Gastroesophageal sphincter (tissue), 4 donors: ENCODE measurements around the gene HARBI1. TPM values are rescaled to one million over a fixed set of nuclear protein-coding genes. Genes with fewer than 3 reads are reported as not detected.

ENCODE experiments used
- ATAC-seq: fragments of 150-250 bp; one replicate; pipeline ENCODE4 v1.9.1; 2016; ENCODE audit warnings: mild to moderate bottlenecking, moderate library complexity
- H3K27ac ChIP-seq, 4 donors: fragments of 200-600 bp; sonication (generic) in 3 of 4; 1 replicate in 3 of 4; 2 replicates in 1 of 4; pipeline ENCODE4 v1.5.1; 2016 to 2019
- H3K27me3 ChIP-seq: fragments of 200-600 bp; sonication (generic); one replicate; pipeline ENCODE4 v1.5.1; 2019
- H3K36me3 ChIP-seq, 2 donors: fragments of 200-600 bp; sonication (generic); one replicate each; pipeline ENCODE4 v1.5.1; 2019; ENCODE audit warnings: control low read depth in 1 of 2
- H3K4me1 ChIP-seq, 3 donors: fragments of 200-600 bp; sonication (generic); 1 replicate in 2 of 3; 2 replicates in 1 of 3; pipeline ENCODE4 v1.5.1; 2016 to 2019; ENCODE audit warnings: control low read depth in 2 of 3
- H3K4me3 ChIP-seq, 2 donors: fragments of 200-600 bp; sonication (generic); one replicate each; pipeline ENCODE4 v1.5.1; 2019; ENCODE audit warnings: mild to moderate bottlenecking in 1 of 2, moderate library complexity in 1 of 2
- H3K9me3 ChIP-seq, 3 donors: fragments of 200-600 bp; sonication (generic); one replicate each; pipeline ENCODE4 v1.5.1; 2017 to 2019; ENCODE audit warnings: control low read depth in 2 of 3
- EP300 ChIP-seq: sonication (generic); formaldehyde crosslinking; IDR thresholded peaks from one replicate; pipeline ENCODE4 v1.6.1; 2017; ENCODE audit warnings: antibody characterized with exemption, mild to moderate bottlenecking
- POLR2A ChIP-seq, 2 donors: fragments of 450-650 bp; IDR thresholded peaks; one replicate each; pipeline ENCODE4 v1.6.1; 2017; ENCODE audit warnings: antibody characterized with exemption in 2 of 2, mild to moderate bottlenecking in 2 of 2, moderate library complexity in 1 of 2
- POLR2AphosphoS5 ChIP-seq: sonication (generic); formaldehyde crosslinking; IDR thresholded peaks from one replicate; pipeline ENCODE4 v1.6.1; 2017; ENCODE audit warnings: antibody characterized with exemption
- WGBS, 2 donors: methylation state at CpG; one replicate each; pipeline ENCODE4 v1.1.5; 2018; ENCODE audit warnings: low coverage in 1 of 2; 5-methylcytosine and 5-hydroxymethylcytosine counted together
- total RNA-seq, 4 donors: library from RNA; depleted of rRNA; stranded (reverse); fragments of >200 nt; gene quantifications; one replicate each; pipeline ENCODE4 v1.1.0, GENCODE V29; 2016
- TF ChIP-seq, protein P1 (sequence below), 4 experiments: fragments of 200-600 bp in 2 of 4; fragments of 450-650 bp in 2 of 4; sonication (generic) in 1 of 4; IDR thresholded peaks; one replicate each; pipeline ENCODE4 v1.5.1; 2017 to 2019; ENCODE audit warnings: antibody characterized with exemption in 4 of 4, mild to moderate bottlenecking in 2 of 4, moderate library complexity in 2 of 4

The HARBI1 gene
- total RNA-seq, 4 donors from 2014 or later, result 1.9 to 4.2 (median 2.5) TPM

DNA sequence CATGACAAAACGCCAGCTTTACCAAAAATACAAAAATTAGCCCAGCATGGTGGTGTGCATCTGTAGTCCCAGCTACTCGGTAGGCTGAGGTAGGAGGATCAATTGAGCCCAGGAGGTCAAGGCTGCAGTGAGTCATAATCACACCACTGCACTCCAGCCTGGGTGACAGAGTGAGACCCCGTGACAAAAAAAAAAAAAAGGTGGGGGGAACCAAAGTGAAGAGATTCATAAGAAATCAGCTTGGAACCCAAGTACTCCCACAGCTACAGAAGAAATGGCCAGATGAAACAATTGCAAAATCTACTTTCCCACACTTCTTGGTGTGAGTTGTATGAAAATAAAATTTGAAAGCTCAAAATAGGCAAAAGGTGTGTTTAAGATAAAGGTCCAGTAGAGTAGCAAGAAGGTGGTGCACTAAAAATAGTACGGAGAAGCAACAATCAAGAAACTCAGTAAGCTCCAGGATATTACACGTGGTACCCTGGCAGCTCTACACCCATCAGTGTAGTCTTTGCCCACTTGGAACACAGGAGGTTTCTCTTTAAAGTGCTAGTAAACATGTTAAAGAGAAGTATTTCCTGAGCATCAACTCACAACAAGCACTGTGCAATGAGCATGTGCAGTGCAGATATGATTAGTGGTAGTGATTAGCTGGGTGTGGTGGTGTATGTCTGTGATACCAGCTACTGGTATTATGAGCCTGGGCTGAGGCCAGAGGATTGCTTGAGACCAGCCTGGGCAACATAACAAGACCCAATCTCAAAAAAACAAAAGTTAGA, 5.3 kb downstream of the HARBI1 start:
- TF ChIP-seq, protein P1, sequence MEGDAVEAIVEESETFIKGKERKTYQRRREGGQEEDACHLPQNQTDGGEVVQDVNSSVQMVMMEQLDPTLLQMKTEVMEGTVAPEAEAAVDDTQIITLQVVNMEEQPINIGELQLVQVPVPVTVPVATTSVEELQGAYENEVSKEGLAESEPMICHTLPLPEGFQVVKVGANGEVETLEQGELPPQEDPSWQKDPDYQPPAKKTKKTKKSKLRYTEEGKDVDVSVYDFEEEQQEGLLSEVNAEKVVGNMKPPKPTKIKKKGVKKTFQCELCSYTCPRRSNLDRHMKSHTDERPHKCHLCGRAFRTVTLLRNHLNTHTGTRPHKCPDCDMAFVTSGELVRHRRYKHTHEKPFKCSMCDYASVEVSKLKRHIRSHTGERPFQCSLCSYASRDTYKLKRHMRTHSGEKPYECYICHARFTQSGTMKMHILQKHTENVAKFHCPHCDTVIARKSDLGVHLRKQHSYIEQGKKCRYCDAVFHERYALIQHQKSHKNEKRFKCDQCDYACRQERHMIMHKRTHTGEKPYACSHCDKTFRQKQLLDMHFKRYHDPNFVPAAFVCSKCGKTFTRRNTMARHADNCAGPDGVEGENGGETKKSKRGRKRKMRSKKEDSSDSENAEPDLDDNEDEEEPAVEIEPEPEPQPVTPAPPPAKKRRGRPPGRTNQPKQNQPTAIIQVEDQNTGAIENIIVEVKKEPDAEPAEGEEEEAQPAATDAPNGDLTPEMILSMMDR (IDR thresholded peaks at IDR 0.05), result no peak
- no peak for TF ChIP-seq POLR2AphosphoS5
- TF ChIP-seq EP300, result no peak
- no peak for TF ChIP-seq POLR2A (IDR thresholded peaks at IDR 0.05)
- H3K4me1 ChIP-seq, result peaks cover 0 to 31% (median 10%) of the 10 kb centered on the region in 3 donors
- no peaks in the 10 kb centered on the region for H3K27me3 ChIP-seq
- no peaks in the 10 kb centered on the region for H3K9me3 ChIP-seq
- H3K4me3 ChIP-seq, result no peak overlapping the region
- 74 to 87% methylated on average over 4 of the region's 5 CpGs for WGBS, 2 donors
- H3K36me3 ChIP-seq, result no peaks in the 10 kb centered on the region
- H3K27ac ChIP-seq, result no peak overlapping the region
- no peak for ATAC-seq

DNA sequence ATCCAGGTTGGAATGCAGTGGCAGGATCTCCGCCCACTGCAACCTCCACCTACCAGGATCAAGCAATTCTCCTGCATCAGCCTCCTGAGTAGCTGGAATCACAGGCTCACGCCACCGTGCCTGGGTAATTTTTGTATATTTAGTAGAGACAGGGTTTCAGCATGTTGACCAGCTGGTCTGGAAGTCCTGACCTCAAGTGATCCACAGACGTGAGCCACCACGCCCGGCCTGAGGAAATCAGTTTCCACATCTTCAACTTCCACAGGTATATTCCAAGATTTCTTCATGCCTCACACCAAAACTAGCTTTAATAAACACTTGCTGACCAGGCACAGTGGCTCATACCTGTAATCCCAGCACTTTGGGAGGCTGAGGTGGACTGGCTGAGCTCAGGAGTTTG, 7.6 kb downstream of the HARBI1 start:
- Histone ChIP-seq H3K27ac (no peak overlapping the region), H3K27me3 (no peaks in the 10 kb centered on the region), H3K4me3 (no peak overlapping the region), H3K4me1 (peaks cover 0 to 9% (median 0%) of the 10 kb centered on the region in 3 donors), H3K9me3 (no peaks in the 10 kb centered on the region), H3K36me3 (no peaks in the 10 kb centered on the region)
- TF ChIP-seq, protein P1 (IDR thresholded peaks at IDR 0.05), result no peak
- no peak for TF ChIP-seq EP300
- no peak for TF ChIP-seq POLR2A (IDR thresholded peaks at IDR 0.05)
- no peak for TF ChIP-seq POLR2AphosphoS5
- no peak for ATAC-seq
- 80 to 100% methylated on average over 1 to 3 of the region's 6 CpGs for WGBS, 2 donors

DNA sequence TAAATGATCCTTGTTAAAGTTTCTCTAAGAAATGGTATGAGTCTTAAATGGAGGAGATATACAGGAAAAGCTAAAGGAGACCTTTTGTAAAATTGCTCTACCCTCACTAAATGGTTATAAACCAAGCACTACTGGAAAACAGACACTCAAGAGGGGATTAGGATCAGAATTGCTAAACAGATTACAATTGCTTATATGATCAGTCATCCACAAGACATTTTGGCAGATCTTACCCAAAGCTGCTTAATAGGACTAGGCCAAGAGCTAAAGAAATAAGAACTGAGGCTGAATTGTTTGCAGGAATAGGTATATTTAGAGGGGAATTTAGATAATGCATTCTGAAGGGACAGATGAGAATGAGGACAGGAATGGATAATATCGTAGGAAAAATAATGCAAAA, 9.5 kb downstream of the HARBI1 start:
- H3K4me3 ChIP-seq, result no peak overlapping the region
- no peaks in the 10 kb centered on the region for H3K9me3 ChIP-seq
- no peaks in the 10 kb centered on the region for H3K27me3 ChIP-seq
- 50 to 83% methylated on average over 1 of the region's 1 CpG for WGBS, 2 donors
- H3K27ac ChIP-seq, result no peak overlapping the region
- TF ChIP-seq POLR2AphosphoS5 (no peak), POLR2A (IDR thresholded peaks at IDR 0.05) (no peak), EP300 (no peak)
- H3K36me3 ChIP-seq, result peaks cover 0 to 10% of the 10 kb centered on the region in 2 donors
- ATAC-seq, result no peak
- peaks cover 0 to 8% (median 0%) of the 10 kb centered on the region in 3 donors for H3K4me1 ChIP-seq

DNA sequence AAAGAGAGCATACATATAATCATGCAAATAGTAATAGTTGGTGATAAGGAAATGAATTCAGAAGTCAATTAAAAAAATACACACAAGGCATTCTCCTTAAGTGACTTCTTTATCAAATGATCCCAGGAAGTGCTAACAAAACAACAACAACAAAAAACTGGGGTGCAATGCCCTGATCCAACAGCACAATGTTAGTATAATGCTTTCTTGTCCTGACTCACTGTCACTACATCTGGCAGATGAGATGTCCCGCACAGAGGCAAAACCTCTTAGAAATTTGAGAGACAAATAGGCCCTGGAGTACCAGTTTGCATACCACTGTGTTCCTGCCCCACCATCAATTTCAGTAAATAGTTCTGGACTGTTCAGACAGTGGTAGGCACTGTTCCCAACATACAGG, 12.2 kb downstream of the HARBI1 start:
- Histone ChIP-seq H3K4me1 (peaks cover 0 to 9% (median 0%) of the 10 kb centered on the region in 3 donors), H3K36me3 (peaks cover 0 to 10% of the 10 kb centered on the region in 2 donors), H3K27ac (no peak overlapping the region), H3K27me3 (no peaks in the 10 kb centered on the region), H3K9me3 (no peaks in the 10 kb centered on the region), H3K4me3 (no peak overlapping the region)
- no peak for ATAC-seq
- TF ChIP-seq EP300, result no peak
- TF ChIP-seq POLR2AphosphoS5, result no peak
- TF ChIP-seq, protein P1 (IDR thresholded peaks at IDR 0.05), result no peak
- no peak for TF ChIP-seq POLR2A (IDR thresholded peaks at IDR 0.05)
- 82 to 100% methylated on average over 1 of the region's 1 CpG for WGBS, 2 donors

DNA sequence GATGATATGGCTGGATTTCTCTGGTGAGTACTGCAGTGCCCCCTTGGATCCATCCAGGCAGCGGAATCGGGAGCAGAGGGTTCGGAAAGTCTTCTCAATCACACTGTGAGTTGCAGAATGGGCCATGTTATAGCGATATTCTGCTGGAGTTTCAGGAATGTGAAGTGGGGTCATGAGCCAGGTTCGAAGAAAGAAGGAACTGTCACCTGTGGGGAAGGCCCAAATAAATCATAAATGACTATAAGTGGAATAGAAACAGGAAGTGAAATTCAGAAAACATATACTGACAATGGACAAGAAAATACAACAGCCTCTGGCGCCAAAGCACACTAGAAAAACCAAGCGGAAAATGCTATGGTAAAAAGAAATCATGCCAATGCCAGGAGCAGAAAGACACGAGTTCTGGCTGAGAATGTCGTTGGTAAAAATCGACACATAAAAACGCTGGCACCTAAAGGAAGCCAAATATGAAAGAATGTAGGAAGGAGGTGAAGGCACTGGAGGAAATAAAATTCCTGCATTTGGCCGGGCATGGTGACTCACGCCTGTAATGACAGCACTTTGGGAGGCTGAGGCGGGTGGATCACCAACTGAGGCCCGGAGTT, 13.2 kb downstream of the HARBI1 start:
- Histone ChIP-seq H3K9me3 (no peaks in the 10 kb centered on the region), H3K27me3 (no peaks in the 10 kb centered on the region), H3K27ac (no peak overlapping the region), H3K4me1 (peaks cover 0 to 9% (median 0%) of the 10 kb centered on the region in 3 donors), H3K36me3 (peaks cover 0 to 10% of the 10 kb centered on the region in 2 donors), H3K4me3 (no peak overlapping the region)
- WGBS, 2 donors, result 91 to 94% methylated on average over 13 to 15 of the region's 15 CpGs
- TF ChIP-seq POLR2A (IDR thresholded peaks at IDR 0.05), result no peak
- no peak for TF ChIP-seq POLR2AphosphoS5
- TF ChIP-seq EP300, result no peak
- TF ChIP-seq, protein P1 (IDR thresholded peaks at IDR 0.05), result no peak
- no peak for ATAC-seq
